DND-41 (cell line): ENCODE measurements around the gene TMEM225.
"Not testable (repeated sequence)": the region's sequence is repeated elsewhere in the genome, so short reads cannot be mapped to it uniquely, and the experiment has no call there.

Source experiments
- EZH2 ChIP-seq: IDR thresholded peaks from 3 replicates; pipeline ENCODE4 v1.6.1; 2012; ENCODE audit warnings: borderline replicate concordance, low read depth, mild to moderate bottlenecking, moderate library complexity, low read length, inconsistent platforms; ENCODE audit not compliant: severe bottlenecking
- TF ChIP-seq, protein P1 (sequence below): IDR thresholded peaks from 2 replicates; pipeline ENCODE4 v1.5.1; 2012; ENCODE audit warnings: borderline replicate concordance, low read length, moderate library complexity, mild to moderate bottlenecking; ENCODE audit not compliant: poor library complexity, severe bottlenecking; ENCODE audit errors: extremely low read depth

DNA sequence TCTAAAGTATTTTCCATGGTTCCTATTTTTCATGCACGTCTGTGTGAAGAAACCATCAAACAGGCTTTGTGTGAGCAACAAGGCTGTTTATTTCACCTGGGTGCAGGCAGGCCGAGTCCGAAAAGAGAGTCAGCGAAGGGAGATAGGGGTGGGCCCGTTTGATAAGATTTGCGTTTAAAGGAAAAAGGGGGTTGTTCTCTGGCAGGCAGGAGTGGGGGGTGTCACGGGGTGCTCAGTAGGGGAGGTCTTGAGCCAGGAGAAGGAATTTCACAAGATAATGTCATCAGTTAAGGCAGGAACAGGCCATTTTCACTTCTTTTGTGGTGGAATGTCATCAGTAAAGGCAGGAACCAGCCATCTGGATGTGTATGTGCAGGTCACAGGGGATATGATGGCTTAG is 20.2 kb downstream of the TMEM225 start:
- not testable (repeated sequence) for TF ChIP-seq EZH2
- TF ChIP-seq, protein P1, sequence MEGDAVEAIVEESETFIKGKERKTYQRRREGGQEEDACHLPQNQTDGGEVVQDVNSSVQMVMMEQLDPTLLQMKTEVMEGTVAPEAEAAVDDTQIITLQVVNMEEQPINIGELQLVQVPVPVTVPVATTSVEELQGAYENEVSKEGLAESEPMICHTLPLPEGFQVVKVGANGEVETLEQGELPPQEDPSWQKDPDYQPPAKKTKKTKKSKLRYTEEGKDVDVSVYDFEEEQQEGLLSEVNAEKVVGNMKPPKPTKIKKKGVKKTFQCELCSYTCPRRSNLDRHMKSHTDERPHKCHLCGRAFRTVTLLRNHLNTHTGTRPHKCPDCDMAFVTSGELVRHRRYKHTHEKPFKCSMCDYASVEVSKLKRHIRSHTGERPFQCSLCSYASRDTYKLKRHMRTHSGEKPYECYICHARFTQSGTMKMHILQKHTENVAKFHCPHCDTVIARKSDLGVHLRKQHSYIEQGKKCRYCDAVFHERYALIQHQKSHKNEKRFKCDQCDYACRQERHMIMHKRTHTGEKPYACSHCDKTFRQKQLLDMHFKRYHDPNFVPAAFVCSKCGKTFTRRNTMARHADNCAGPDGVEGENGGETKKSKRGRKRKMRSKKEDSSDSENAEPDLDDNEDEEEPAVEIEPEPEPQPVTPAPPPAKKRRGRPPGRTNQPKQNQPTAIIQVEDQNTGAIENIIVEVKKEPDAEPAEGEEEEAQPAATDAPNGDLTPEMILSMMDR: not testable (repeated sequence)
